ENCODE results near the gene KRT79. TPM values are rescaled to one million over a fixed set of nuclear protein-coding genes. Genes with fewer than 3 reads are reported as not detected.

KRT79 gene
- total RNA-seq, 1 donor from 2014 or later, result not detected

DNA sequence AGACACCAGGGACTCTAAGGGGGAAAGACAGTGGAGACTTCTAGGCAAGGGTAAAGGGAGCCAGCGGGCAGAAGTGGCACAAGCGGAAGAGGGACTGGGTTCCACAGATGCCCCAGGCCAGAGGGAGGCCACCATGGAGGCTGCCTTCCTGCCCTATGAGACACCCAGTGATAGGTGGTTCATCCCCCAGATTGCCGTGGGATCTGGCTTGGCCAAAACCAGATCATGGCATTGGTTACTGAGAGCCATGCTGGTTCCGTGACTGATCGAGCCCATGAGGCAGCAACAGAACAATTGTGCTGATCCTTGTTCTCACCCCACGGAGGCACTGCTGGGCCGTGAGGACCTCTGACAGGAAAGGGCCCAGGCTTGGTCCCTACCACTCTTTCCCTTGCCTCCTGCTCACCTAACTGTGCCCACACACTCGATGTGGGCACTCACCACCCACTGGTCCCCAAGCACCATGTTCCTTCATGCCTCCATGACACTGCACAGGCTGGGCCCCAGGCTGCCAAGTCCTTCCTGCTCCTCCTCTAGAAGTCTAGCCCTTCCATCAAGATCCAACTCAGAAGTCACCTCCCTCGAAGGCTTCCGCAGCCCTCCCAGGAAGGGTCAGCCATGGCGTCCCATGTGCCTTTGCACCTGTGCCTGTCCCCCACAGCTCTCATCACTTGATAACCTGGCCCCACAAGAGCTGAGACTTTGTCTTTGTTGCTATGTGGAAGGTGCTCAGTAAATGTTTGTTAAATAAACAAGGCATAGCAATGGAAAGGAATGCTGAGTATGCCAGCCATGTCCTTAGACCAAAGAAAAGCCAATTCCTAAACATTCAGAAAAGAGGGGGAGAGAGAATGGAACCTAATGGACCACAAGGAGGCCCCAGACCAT lies 7.3 kb downstream of the KRT79 start:
- H3K9me3 Mint-ChIP-seq, result no peaks in the 10 kb centered on the region
- H3K4me3 Mint-ChIP-seq (ENCODE audit: low read depth), result no peak overlapping the region
- peaks cover 7% of the 10 kb centered on the region for H3K4me1 Mint-ChIP-seq (ENCODE audit: low read depth)
- DNase-seq (ENCODE audit: low spot score), result no peak
- no peaks in the 10 kb centered on the region for H3K36me3 Mint-ChIP-seq (ENCODE audit: low read depth)
- intact Hi-C loops (cut with micrococcal nuclease), result no loop called here
- H3K27me3 Mint-ChIP-seq (ENCODE audit: low read depth), result no peaks in the 10 kb centered on the region
- no peak overlapping the region for H3K27ac Mint-ChIP-seq

GRCh38 chr12:52825961-52826360 lies 8.2 kb downstream of the KRT79 start:
- no peaks in the 10 kb centered on the region for H3K36me3 Mint-ChIP-seq (ENCODE audit: low read depth)
- no peak overlapping the region for H3K27ac Mint-ChIP-seq
- DNase-seq (ENCODE audit: low spot score), result no peak
- H3K4me3 Mint-ChIP-seq (ENCODE audit: low read depth), result no peak overlapping the region
- intact Hi-C loops (cut with micrococcal nuclease), result no loop called here
- no peaks in the 10 kb centered on the region for H3K9me3 Mint-ChIP-seq
- peaks cover 7% of the 10 kb centered on the region for H3K4me1 Mint-ChIP-seq (ENCODE audit: low read depth)
- peaks cover 2% of the 10 kb centered on the region for H3K27me3 Mint-ChIP-seq (ENCODE audit: low read depth)

GRCh38 chr12:52824741-52825410 lies 9.2 kb downstream of the KRT79 start:
- H3K36me3 Mint-ChIP-seq (ENCODE audit: low read depth), result no peaks in the 10 kb centered on the region
- H3K4me1 Mint-ChIP-seq (ENCODE audit: low read depth), result peaks cover 7% of the 10 kb centered on the region
- intact Hi-C loops (cut with micrococcal nuclease), result no loop called here
- no peak overlapping the region for H3K27ac Mint-ChIP-seq
- H3K27me3 Mint-ChIP-seq (ENCODE audit: low read depth), result peaks cover 2% of the 10 kb centered on the region
- DNase-seq (ENCODE audit: low spot score), result no peak
- H3K4me3 Mint-ChIP-seq (ENCODE audit: low read depth), result no peak overlapping the region
- H3K9me3 Mint-ChIP-seq, result no peaks in the 10 kb centered on the region

GRCh38 chr12:52823761-52824450 lies 10.2 kb downstream of the KRT79 start:
- no peaks in the 10 kb centered on the region for H3K9me3 Mint-ChIP-seq
- no peak overlapping the region for H3K4me3 Mint-ChIP-seq (ENCODE audit: low read depth)
- intact Hi-C loops (cut with micrococcal nuclease), result no loop called here
- no peak for DNase-seq (ENCODE audit: low spot score)
- H3K27ac Mint-ChIP-seq, result no peak overlapping the region
- peaks cover 2% of the 10 kb centered on the region for H3K27me3 Mint-ChIP-seq (ENCODE audit: low read depth)
- peaks cover 5% of the 10 kb centered on the region for H3K4me1 Mint-ChIP-seq (ENCODE audit: low read depth)
- H3K36me3 Mint-ChIP-seq (ENCODE audit: low read depth), result no peaks in the 10 kb centered on the region

DNA sequence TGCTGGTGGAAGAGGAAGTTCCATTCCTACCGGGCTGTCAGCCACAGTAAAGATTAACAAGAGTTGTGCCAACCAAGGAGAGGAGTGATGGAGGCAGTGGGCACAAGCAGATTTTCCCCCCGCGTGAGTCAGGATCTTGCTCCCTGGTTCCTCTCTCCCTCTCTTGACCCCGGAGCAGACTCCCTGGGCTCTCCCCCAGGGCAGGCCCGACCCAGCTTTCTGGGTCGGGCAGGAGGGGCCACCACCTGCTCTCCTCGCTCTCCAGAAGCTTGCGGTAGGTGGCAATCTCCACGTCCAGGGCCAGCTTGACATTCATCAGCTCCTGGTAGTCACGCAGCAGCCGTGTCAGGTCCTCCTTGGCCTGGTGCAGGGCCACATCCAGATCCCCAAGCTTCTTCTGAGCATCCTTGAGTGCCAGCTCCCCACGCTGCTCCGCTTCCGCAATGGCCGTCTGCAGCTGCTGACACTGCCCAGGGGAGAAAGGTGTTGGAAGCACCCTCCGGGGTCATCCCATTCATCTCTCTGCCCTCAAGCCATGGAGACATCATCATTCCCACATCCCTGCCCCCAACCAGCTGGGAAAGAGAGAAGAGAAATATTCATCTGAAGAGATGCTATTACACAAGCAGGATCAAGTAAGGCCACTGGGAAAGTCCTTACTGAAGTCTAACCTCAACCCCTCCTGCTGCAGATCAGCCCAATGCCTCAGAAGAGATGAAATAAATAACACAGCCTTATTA lies 11.2 kb downstream of the KRT79 start:
- no peak overlapping the region for H3K27ac Mint-ChIP-seq
- no peaks in the 10 kb centered on the region for H3K4me1 Mint-ChIP-seq (ENCODE audit: low read depth)
- no peak overlapping the region for H3K4me3 Mint-ChIP-seq (ENCODE audit: low read depth)
- H3K9me3 Mint-ChIP-seq, result no peaks in the 10 kb centered on the region
- intact Hi-C loops (cut with micrococcal nuclease), result no loop called here
- H3K27me3 Mint-ChIP-seq (ENCODE audit: low read depth), result peaks cover 2% of the 10 kb centered on the region
- no peaks in the 10 kb centered on the region for H3K36me3 Mint-ChIP-seq (ENCODE audit: low read depth)
- no peak for DNase-seq (ENCODE audit: low spot score)

- Mint-ChIP-seq H3K36me3 (ENCODE audit: low read depth) (no peaks in the 10 kb centered on the region), H3K4me3 (ENCODE audit: low read depth) (no peak overlapping the region), H3K27me3 (ENCODE audit: low read depth) (peaks cover 2% of the 10 kb centered on the region), H3K27ac (no peak overlapping the region), H3K9me3 (no peaks in the 10 kb centered on the region), H3K4me1 (ENCODE audit: low read depth) (peaks cover 6% of the 10 kb centered on the region)
- DNase-seq (ENCODE audit: low spot score), result no peak
- intact Hi-C loops (cut with micrococcal nuclease), result no loop called here
Measured at GRCh38 chr12:52821826-52822660, 12.1 kb downstream of the KRT79 start.

DNA sequence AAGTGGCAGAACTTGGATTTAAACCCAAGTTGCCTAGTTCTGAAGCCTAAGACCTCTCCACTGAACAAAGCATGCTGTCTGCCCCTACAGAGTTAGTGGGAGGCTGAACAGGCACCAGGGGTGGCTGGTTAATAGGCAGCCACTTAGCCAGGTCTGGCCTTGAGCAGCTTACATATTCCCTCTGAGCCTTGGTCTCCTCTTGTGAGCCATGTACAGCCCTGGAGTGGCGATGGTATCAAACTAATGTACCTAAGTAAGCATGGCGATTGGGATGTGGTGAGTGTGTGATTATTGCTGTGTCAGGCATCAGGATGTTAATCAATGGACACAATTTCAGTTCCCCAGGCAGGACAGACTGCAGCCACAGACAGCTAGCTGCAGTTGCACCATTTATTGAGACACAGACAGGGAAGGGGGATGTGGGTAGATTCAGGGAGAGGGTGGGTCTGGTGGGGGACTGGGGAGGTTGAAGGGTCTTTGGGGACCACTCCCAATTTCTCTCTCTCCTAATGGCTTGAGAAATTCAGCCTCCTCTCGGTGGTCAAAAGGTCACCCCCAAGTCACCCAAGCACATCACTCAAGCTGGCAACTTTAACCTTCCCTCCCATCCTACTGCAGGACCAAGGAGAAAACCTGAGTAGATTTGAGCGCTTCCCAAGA lies 12.9 kb downstream of the KRT79 start:
- H3K36me3 Mint-ChIP-seq (ENCODE audit: low read depth), result no peaks in the 10 kb centered on the region
- H3K4me3 Mint-ChIP-seq (ENCODE audit: low read depth), result no peak overlapping the region
- no peak overlapping the region for H3K27ac Mint-ChIP-seq
- H3K4me1 Mint-ChIP-seq (ENCODE audit: low read depth), result peaks cover 6% of the 10 kb centered on the region
- intact Hi-C loops (cut with micrococcal nuclease), result no loop called here
- peaks cover 2% of the 10 kb centered on the region for H3K27me3 Mint-ChIP-seq (ENCODE audit: low read depth)
- DNase-seq (ENCODE audit: low spot score), result no peak
- no peaks in the 10 kb centered on the region for H3K9me3 Mint-ChIP-seq

- no peaks in the 10 kb centered on the region for H3K9me3 Mint-ChIP-seq
- DNase-seq (ENCODE audit: low spot score), result no peak
- H3K4me1 Mint-ChIP-seq (ENCODE audit: low read depth), result peaks cover 6% of the 10 kb centered on the region
- no peak overlapping the region for H3K27ac Mint-ChIP-seq
- H3K4me3 Mint-ChIP-seq (ENCODE audit: low read depth), result no peak overlapping the region
- peaks cover 2% of the 10 kb centered on the region for H3K27me3 Mint-ChIP-seq (ENCODE audit: low read depth)
- no peaks in the 10 kb centered on the region for H3K36me3 Mint-ChIP-seq (ENCODE audit: low read depth)
- intact Hi-C loops (cut with micrococcal nuclease), result no loop called here
Measured at GRCh38 chr12:52820521-52820920, 13.6 kb downstream of the KRT79 start.

GRCh38 chr12:52819731-52820510 lies 14.2 kb downstream of the KRT79 start:
- Mint-ChIP-seq H3K4me1 (ENCODE audit: low read depth) (peaks cover 6% of the 10 kb centered on the region), H3K27me3 (ENCODE audit: low read depth) (peaks cover 2% of the 10 kb centered on the region), H3K27ac (no peak overlapping the region), H3K4me3 (ENCODE audit: low read depth) (no peak overlapping the region), H3K9me3 (no peaks in the 10 kb centered on the region), H3K36me3 (ENCODE audit: low read depth) (no peaks in the 10 kb centered on the region)
- DNase-seq (ENCODE audit: low spot score), result no peak
- intact Hi-C loops (cut with micrococcal nuclease), result no loop called here

DNA sequence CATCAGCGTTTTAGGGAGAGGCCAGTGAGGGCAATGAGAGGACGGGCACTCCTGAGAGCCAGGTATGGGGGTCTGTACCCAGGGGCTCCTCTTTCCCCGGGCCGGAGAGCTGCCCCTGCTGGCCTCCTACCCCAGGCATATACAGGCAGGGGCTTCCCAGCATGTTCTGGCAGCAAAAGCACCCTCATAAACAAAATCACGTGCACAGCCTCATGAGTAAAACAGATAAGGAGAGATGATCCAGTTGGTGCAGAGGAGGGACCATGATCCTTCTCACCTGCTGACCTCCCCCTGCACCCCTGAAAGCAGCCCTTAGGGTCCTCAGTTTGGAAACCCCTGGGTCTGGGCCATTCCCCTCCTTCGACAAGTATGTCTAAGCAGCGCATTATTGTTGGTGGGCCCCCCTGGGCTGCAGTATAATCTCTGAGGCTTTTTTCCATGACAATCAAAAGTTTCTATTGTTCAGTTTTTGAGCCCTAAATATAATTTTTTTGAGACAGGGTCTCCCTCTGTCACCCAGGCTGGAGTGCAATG lies 15.2 kb downstream of the KRT79 start:
- Mint-ChIP-seq H3K36me3 (ENCODE audit: low read depth) (no peaks in the 10 kb centered on the region), H3K4me3 (ENCODE audit: low read depth) (no peak overlapping the region), H3K9me3 (no peaks in the 10 kb centered on the region), H3K4me1 (ENCODE audit: low read depth) (peaks cover 6% of the 10 kb centered on the region), H3K27me3 (ENCODE audit: low read depth) (peaks cover 2% of the 10 kb centered on the region), H3K27ac (no peak overlapping the region)
- intact Hi-C loops (cut with micrococcal nuclease), result no loop called here
- DNase-seq (ENCODE audit: low spot score), result no peak

GRCh38 chr12:52818388-52818787 lies 15.7 kb downstream of the KRT79 start:
- H3K27me3 Mint-ChIP-seq (ENCODE audit: low read depth), result peaks cover 2% of the 10 kb centered on the region
- peaks cover 6% of the 10 kb centered on the region for H3K4me1 Mint-ChIP-seq (ENCODE audit: low read depth)
- DNase-seq (ENCODE audit: low spot score), result no peak
- H3K36me3 Mint-ChIP-seq (ENCODE audit: low read depth), result no peaks in the 10 kb centered on the region
- intact Hi-C loops (cut with micrococcal nuclease), result no loop called here
- H3K9me3 Mint-ChIP-seq, result no peaks in the 10 kb centered on the region
- no peak overlapping the region for H3K27ac Mint-ChIP-seq
- no peak overlapping the region for H3K4me3 Mint-ChIP-seq (ENCODE audit: low read depth)

Measured in activated T-helper 2 cell treated with anti-CD3 and anti-CD28 coated beads, Interferon-gamma antibody, Interleukin-2, Interleukin-4, amounts not matched to agents 10 μg/mL and 5 μg/mL and 100 μg/mL, durations not matched to agents 14 hours and 24 hours and 36 hours (primary cell).